ENCODE data around the gene CLEC10A.
"Not testable (repeated sequence)": the region's sequence is repeated elsewhere in the genome, so short reads cannot be mapped to it uniquely, and the experiment has no call there.

DNA sequence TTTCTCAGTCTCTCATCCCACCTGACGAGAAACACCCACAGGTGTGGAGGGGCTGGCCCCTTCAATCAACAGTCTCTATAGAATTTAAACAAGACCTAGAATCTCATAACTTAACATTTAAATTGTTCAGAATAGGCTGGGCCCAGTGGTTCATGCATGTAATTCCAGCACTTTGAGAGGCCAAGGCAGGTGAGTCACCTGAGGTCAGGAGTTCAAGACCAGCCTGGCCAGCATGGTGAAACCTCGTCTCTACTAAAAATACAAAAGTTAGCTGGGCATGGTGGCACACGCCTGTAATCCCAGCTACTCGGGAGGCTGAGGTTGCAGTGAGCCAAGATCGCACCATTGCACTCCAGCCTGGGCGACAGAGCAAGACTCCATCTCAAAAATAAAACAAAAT is 9.5 kb upstream of the CLEC10A start:
- TF ChIP-seq, protein P1, sequence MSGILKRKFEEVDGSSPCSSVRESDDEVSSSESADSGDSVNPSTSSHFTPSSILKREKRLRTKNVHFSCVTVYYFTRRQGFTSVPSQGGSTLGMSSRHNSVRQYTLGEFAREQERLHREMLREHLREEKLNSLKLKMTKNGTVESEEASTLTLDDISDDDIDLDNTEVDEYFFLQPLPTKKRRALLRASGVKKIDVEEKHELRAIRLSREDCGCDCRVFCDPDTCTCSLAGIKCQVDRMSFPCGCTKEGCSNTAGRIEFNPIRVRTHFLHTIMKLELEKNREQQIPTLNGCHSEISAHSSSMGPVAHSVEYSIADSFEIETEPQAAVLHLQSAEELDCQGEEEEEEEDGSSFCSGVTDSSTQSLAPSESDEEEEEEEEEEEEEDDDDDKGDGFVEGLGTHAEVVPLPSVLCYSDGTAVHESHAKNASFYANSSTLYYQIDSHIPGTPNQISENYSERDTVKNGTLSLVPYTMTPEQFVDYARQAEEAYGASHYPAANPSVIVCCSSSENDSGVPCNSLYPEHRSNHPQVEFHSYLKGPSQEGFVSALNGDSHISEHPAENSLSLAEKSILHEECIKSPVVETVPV (CRISPR knock-in tag; IDR thresholded peaks at IDR 0.05): not testable (repeated sequence)
- TF ChIP-seq, protein P2, sequence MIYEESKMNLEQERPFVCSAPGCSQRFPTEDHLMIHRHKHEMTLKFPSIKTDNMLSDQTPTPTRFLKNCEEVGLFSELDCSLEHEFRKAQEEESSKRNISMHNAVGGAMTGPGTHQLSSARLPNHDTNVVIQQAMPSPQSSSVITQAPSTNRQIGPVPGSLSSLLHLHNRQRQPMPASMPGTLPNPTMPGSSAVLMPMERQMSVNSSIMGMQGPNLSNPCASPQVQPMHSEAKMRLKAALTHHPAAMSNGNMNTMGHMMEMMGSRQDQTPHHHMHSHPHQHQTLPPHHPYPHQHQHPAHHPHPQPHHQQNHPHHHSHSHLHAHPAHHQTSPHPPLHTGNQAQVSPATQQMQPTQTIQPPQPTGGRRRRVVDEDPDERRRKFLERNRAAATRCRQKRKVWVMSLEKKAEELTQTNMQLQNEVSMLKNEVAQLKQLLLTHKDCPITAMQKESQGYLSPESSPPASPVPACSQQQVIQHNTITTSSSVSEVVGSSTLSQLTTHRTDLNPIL (CRISPR knock-in tag; IDR thresholded peaks at IDR 0.05; ENCODE audit: low read depth): not testable (repeated sequence)
- not testable (repeated sequence) for TF ChIP-seq ISL1 (CRISPR knock-in tag; IDR thresholded peaks at IDR 0.05); CSDC2 (CRISPR knock-in tag; IDR thresholded peaks at IDR 0.05); ZC3H10 (CRISPR knock-in tag; IDR thresholded peaks at IDR 0.05); ZFP30 (CRISPR knock-in tag; IDR thresholded peaks at IDR 0.05); OSR1 (CRISPR knock-in tag; IDR thresholded peaks at IDR 0.05); BACH2 (CRISPR knock-in tag; IDR thresholded peaks at IDR 0.05; ENCODE audit: borderline replicate concordance); ARNTL (CRISPR knock-in tag; IDR thresholded peaks at IDR 0.05; ENCODE audit: borderline replicate concordance, low read depth); RARB (CRISPR knock-in tag; IDR thresholded peaks at IDR 0.05); SNAI2 (CRISPR knock-in tag; IDR thresholded peaks at IDR 0.05); ZNF565 (CRISPR knock-in tag; conservative IDR thresholded peaks at IDR 0.05; ENCODE audit: low read depth)
- TF ChIP-seq, protein P3, sequence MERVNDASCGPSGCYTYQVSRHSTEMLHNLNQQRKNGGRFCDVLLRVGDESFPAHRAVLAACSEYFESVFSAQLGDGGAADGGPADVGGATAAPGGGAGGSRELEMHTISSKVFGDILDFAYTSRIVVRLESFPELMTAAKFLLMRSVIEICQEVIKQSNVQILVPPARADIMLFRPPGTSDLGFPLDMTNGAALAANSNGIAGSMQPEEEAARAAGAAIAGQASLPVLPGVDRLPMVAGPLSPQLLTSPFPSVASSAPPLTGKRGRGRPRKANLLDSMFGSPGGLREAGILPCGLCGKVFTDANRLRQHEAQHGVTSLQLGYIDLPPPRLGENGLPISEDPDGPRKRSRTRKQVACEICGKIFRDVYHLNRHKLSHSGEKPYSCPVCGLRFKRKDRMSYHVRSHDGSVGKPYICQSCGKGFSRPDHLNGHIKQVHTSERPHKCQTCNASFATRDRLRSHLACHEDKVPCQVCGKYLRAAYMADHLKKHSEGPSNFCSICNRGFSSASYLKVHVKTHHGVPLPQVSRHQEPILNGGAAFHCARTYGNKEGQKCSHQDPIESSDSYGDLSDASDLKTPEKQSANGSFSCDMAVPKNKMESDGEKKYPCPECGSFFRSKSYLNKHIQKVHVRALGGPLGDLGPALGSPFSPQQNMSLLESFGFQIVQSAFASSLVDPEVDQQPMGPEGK (CRISPR knock-in tag; IDR thresholded peaks at IDR 0.05; ENCODE audit: borderline replicate concordance): not testable (repeated sequence)

All from SK-N-SH treated with all-trans-retinoic acid at 6 μM for 48 hours (cell line).